ENCODE measurements around the gene TULP4.
"Not testable (repeated sequence)": the region's sequence is repeated elsewhere in the genome, so short reads cannot be mapped to it uniquely, and the experiment has no call there.

Gene TULP4

DNA sequence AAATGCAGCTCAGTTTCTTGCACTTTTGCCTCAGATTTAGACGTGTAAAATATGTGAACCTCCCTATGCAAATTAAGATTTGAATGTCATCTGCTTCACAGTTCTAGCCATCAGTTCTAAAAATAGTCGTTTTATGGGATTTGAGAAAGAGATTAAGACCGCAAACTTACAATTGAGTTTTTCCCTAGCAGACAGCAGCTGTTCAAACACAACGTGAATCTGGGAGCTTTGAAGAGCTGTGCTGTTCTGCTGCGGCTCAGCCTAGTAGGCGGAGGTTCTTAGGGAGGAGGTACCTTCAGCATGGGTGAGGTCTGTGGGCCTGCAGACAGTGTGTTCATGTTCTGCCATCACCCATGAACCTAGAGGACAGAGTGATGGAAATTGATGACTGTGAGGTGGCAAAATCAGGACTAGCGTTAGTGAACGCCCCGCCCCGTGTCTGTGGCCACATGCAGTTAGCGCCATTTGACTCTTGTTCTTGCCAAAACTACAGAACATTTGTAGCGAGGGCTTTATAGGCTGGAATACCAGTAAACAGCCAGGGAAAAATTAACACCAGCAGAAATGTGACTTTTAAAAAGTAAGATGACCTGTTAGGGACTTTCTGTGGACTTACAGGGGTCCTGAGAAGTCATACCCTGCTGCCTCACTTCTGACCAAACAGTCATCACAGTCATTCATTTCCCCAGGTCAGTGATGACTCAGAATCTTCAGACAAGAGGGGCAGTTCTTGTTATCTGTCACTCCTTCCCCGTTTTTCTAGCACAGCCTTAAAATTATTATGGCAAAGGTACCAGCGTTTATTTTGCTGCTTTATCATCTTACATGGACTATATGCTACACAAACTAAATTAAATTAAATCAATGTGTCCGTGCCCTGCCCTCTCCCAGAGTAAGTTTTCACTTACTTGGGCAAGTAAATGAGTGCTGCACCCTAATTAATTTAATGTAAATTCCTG, 163.4 kb downstream of the TULP4 start:
- no peak overlapping the region for H3K27ac ChIP-seq (ENCODE audit: low read length)
- H3K9ac ChIP-seq (ENCODE audit: low read length): no peak overlapping the region

DNA sequence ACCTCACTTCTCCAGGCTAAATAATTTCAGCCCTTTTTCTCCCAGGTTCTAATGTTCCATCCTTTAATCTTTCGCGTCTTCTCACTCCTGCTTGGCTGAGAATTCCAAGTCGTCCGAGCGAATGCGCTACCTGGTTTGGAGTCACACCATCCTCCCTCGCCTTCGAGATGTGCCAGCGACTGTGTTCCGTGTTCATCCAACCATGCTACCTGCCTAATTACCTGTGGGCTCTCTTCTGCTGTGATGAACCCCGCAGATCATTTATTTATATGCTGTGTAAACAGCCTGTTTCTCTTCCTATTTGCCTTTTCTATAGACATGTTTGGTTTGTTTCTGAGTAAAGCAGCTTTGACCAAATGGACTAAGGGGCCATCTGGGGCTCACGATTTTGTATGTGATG, 164.1 kb downstream of the TULP4 start:
- Histone ChIP-seq H3K4me1 (ENCODE audit: control insufficient read depth, low read depth, low read length) (no peaks in the 10 kb centered on the region), H3K27me3 (ENCODE audit: control insufficient read depth, insufficient read depth, low read length) (peaks cover 4% of the 10 kb centered on the region), H3K9ac (ENCODE audit: low read length) (no peak overlapping the region), H3K9me3 (ENCODE audit: control insufficient read depth, low read depth, low read length) (no peaks in the 10 kb centered on the region), H3K36me3 (ENCODE audit: control insufficient read depth, low read depth, low read length) (peaks cover 11% of the 10 kb centered on the region), H3K4me3 (ENCODE audit: low read length) (no peak overlapping the region), H3K27ac (ENCODE audit: low read length) (no peak overlapping the region)

More for the DNA sequence above, 163.4 kb downstream of the TULP4 start:
- Histone ChIP-seq H3K9me3 (ENCODE audit: control insufficient read depth, low read depth, low read length) (no peaks in the 10 kb centered on the region), H3K36me3 (ENCODE audit: control insufficient read depth, low read depth, low read length) (peaks cover 8% of the 10 kb centered on the region), H3K4me3 (ENCODE audit: low read length) (no peak overlapping the region), H3K4me1 (ENCODE audit: control insufficient read depth, low read depth, low read length) (peaks cover 3% of the 10 kb centered on the region), H3K27me3 (ENCODE audit: control insufficient read depth, insufficient read depth, low read length) (peaks cover 11% of the 10 kb centered on the region)

DNA sequence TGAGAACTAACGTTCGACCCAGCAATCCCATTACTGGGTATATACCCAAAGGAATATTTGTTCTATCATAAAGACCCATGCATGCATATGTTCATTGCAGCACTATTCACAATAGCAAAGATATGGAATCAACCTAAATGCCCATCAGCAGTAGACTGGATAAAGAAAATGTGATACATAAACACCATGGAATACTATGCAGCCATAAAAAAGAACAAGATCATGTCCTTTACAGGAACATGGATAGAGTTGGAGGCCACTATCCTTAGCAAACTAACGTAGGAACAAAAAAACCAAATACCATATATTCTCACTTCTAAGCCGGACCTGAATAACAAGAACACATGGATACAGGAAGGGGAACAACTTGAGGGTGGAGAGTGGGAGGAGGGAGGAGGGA, 165.5 kb downstream of the TULP4 start:
- not testable (repeated sequence) for H3K9ac ChIP-seq (ENCODE audit: low read length); H3K27me3 ChIP-seq (ENCODE audit: control insufficient read depth, insufficient read depth, low read length); H3K27ac ChIP-seq (ENCODE audit: low read length); H3K9me3 ChIP-seq (ENCODE audit: control insufficient read depth, low read depth, low read length); H3K4me3 ChIP-seq (ENCODE audit: low read length); H3K4me1 ChIP-seq (ENCODE audit: control insufficient read depth, low read depth, low read length)
- peaks cover 17% of the 10 kb centered on the region for H3K36me3 ChIP-seq (ENCODE audit: control insufficient read depth, low read depth, low read length)

DNA sequence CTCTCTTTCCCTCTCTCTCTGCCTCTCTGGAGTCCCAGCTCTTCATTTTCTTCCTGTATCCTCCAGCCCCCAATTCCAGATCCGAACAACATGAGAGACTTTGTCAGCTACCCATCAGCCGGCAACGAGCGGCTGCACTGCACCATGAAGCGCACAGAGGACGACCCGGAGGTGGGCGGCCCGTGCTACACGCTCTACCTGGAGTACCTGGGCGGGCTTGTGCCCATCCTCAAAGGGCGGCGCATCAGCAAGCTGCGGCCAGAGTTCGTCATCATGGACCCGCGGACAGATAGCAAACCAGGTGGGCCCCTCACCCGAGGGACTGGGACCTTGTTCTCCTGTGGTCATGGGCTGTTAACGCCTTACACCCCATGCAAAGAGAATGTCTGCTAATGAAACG, 168.7 kb downstream of the TULP4 start:
- Histone ChIP-seq H3K36me3 (ENCODE audit: control insufficient read depth, low read depth, low read length) (peaks cover 18% of the 10 kb centered on the region), H3K9me3 (ENCODE audit: control insufficient read depth, low read depth, low read length) (no peaks in the 10 kb centered on the region), H3K27ac (ENCODE audit: low read length) (no peak overlapping the region), H3K4me3 (ENCODE audit: low read length) (no peak overlapping the region), H3K9ac (ENCODE audit: low read length) (no peak overlapping the region), H3K4me1 (ENCODE audit: control insufficient read depth, low read depth, low read length) (no peaks in the 10 kb centered on the region), H3K27me3 (ENCODE audit: control insufficient read depth, insufficient read depth, low read length) (no peaks in the 10 kb centered on the region)

DNA sequence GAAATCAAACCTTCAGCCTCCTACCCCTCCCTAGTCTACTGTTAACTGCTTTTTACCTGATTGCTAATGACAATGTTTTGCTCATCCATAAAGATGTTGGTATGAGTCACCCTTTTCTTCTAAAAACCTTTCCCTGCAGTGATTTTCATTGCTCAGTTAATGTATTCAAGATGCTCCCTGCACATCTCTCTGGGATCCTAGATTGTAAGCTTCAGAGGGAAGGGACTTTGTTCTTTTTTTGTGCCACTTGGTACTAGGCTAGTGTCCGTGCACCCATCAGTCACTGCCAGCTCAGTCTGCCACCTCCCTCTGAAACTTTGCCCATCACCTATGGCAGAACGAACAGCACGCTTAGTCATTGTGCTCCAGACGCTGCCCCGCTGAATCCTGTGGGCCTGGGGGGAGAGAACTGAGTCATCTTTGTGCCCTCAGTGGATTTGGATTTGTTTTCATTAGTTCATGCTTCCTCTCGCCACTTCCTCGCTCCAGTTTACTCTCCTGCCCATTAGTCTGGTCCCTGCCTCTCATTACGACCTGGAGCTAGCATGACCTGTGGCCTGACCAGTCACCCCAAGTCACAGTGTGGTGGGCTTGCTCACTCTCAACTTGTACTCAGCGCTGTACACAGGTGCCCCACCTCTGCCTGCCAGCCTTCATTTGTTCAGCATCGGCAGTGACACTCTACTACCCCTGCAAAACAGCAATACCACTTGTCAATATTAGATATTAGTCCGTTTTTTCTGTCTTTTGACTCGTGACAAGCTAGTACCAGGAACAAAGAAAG, 169.6 kb downstream of the TULP4 start:
- H3K9ac ChIP-seq (ENCODE audit: low read length): no peak overlapping the region
- H3K4me3 ChIP-seq (ENCODE audit: low read length): no peak overlapping the region
- H3K36me3 ChIP-seq (ENCODE audit: control insufficient read depth, low read depth, low read length): peaks cover 18% of the 10 kb centered on the region
- no peaks in the 10 kb centered on the region for H3K9me3 ChIP-seq (ENCODE audit: control insufficient read depth, low read depth, low read length)
- no peaks in the 10 kb centered on the region for H3K4me1 ChIP-seq (ENCODE audit: control insufficient read depth, low read depth, low read length)
- no peaks in the 10 kb centered on the region for H3K27me3 ChIP-seq (ENCODE audit: control insufficient read depth, insufficient read depth, low read length)
- no peak overlapping the region for H3K27ac ChIP-seq (ENCODE audit: low read length)

DNA sequence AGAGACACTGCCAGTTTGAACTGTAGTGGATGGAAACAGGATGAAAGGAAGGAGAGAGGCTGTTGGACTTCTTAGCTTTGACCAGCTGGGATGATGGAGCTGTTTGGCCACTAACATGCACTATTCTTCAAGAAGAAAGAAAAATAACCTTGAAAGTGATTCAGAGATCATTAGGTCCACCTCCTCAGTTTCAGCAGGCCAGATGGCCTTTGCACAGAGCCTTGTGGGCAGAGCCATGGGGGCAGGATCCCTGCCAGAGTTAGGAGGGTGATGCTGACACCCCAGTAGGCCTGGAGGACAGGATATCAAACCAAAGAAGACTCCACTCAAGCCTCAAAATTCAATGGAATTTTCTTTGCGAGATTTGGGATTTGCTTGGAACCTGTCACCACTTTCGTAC, 173.2 kb downstream of the TULP4 start:
- Histone ChIP-seq H3K36me3 (ENCODE audit: control insufficient read depth, low read depth, low read length) (peaks cover 11% of the 10 kb centered on the region), H3K4me3 (ENCODE audit: low read length) (no peak overlapping the region), H3K4me1 (ENCODE audit: control insufficient read depth, low read depth, low read length) (no peaks in the 10 kb centered on the region), H3K27me3 (ENCODE audit: control insufficient read depth, insufficient read depth, low read length) (no peaks in the 10 kb centered on the region), H3K9me3 (ENCODE audit: control insufficient read depth, low read depth, low read length) (no peaks in the 10 kb centered on the region), H3K27ac (ENCODE audit: low read length) (no peak overlapping the region), H3K9ac (ENCODE audit: low read length) (no peak overlapping the region)

DNA sequence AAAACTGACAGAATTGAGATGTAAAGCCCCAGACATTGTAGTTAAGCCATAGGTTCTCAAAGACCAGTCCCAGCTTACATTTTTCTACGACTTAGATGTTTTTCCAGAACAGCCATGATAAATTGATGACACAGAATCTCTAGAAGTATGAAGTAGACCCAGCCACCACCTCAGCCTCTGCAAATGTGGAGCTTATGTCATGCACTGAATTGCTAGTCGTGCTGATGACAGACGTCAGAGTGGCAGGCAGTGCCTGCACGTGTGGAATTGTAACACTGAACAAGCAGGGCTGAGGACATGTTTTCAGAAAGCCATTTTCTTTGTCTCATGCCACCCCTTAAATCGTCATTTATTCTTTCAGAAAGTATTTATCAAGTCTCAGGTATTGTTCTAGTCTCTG, 175.2 kb downstream of the TULP4 start:
- no peak overlapping the region for H3K4me3 ChIP-seq (ENCODE audit: low read length)
- H3K9me3 ChIP-seq (ENCODE audit: control insufficient read depth, low read depth, low read length): no peaks in the 10 kb centered on the region
- no peaks in the 10 kb centered on the region for H3K27me3 ChIP-seq (ENCODE audit: control insufficient read depth, insufficient read depth, low read length)
- H3K4me1 ChIP-seq (ENCODE audit: control insufficient read depth, low read depth, low read length): no peaks in the 10 kb centered on the region
- H3K36me3 ChIP-seq (ENCODE audit: control insufficient read depth, low read depth, low read length): peaks cover 3% of the 10 kb centered on the region
- no peak overlapping the region for H3K9ac ChIP-seq (ENCODE audit: low read length)
- H3K27ac ChIP-seq (ENCODE audit: low read length): no peak overlapping the region

DNA sequence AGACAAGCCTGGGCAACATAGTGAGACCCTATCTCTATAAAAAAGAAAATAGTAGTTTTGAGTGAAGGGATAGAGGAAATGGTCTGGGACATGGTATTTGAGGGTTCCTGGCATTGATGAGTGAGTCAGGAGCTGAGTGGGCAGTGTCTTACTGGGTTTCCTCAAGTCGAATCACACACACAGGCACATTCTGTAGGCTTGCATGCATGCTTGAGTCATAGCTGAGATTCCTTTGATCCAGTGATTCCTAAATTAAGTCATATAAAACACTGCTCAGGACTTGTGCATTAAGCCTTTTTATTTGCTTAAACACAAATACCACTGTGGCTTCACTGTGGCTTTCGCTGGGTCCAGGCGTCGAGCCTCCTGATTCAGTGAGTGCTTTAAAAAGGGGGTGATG, 175.8 kb downstream of the TULP4 start:
- Histone ChIP-seq H3K9ac (ENCODE audit: low read length) (no peak overlapping the region), H3K4me1 (ENCODE audit: control insufficient read depth, low read depth, low read length) (no peaks in the 10 kb centered on the region), H3K9me3 (ENCODE audit: control insufficient read depth, low read depth, low read length) (no peaks in the 10 kb centered on the region), H3K4me3 (ENCODE audit: low read length) (no peak overlapping the region), H3K36me3 (ENCODE audit: control insufficient read depth, low read depth, low read length) (no peaks in the 10 kb centered on the region), H3K27me3 (ENCODE audit: control insufficient read depth, insufficient read depth, low read length) (no peaks in the 10 kb centered on the region), H3K27ac (ENCODE audit: low read length) (no peak overlapping the region)

DNA sequence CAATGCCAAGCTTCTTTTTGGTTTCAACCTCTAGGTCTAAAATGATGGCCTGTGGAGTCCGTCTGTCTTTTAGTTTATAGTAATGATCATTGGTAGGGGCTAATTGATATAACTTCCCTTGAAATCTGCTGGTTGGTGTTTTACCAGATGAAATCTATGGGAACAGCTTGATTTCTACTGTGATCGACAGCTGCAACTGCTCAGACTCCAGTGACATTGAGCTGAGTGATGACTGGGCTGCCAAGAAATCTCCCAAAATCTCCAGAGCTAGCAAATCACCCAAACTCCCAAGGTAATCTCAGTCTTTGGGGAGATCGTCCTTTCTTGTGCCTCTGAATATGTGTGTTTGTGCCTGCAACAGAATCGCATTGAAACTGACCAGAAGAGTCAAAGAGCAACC, 177.2 kb downstream of the TULP4 start:
- H3K36me3 ChIP-seq (ENCODE audit: control insufficient read depth, low read depth, low read length): no peaks in the 10 kb centered on the region
- H3K4me3 ChIP-seq (ENCODE audit: low read length): no peak overlapping the region
- no peak overlapping the region for H3K9ac ChIP-seq (ENCODE audit: low read length)
- H3K27ac ChIP-seq (ENCODE audit: low read length): no peak overlapping the region
- no peaks in the 10 kb centered on the region for H3K27me3 ChIP-seq (ENCODE audit: control insufficient read depth, insufficient read depth, low read length)
- no peaks in the 10 kb centered on the region for H3K9me3 ChIP-seq (ENCODE audit: control insufficient read depth, low read depth, low read length)
- no peaks in the 10 kb centered on the region for H3K4me1 ChIP-seq (ENCODE audit: control insufficient read depth, low read depth, low read length)

DNA sequence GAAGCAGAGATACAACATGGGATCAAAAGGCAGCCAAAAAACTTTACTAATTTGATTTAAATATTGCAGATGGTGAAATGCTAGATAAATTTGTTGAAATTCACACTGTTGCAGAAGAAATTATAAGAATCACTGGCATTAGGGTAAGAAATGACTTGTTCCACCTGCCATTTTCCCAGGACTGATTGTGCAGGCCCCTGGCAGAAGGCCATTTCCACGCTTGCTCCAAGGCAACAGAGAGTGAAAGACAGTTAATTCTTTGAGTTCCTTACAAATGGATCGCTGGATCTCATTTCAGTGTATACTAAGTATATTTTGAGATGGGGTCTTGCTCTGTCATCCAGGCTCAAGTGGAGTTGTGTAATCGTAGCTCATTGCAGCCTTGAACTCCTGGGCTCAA, 180.6 kb downstream of the TULP4 start:
- no peaks in the 10 kb centered on the region for H3K27me3 ChIP-seq (ENCODE audit: control insufficient read depth, insufficient read depth, low read length)
- H3K4me3 ChIP-seq (ENCODE audit: low read length): no peak overlapping the region
- H3K4me1 ChIP-seq (ENCODE audit: control insufficient read depth, low read depth, low read length): no peaks in the 10 kb centered on the region
- H3K36me3 ChIP-seq (ENCODE audit: control insufficient read depth, low read depth, low read length): no peaks in the 10 kb centered on the region
- H3K9me3 ChIP-seq (ENCODE audit: control insufficient read depth, low read depth, low read length): no peaks in the 10 kb centered on the region
- H3K27ac ChIP-seq (ENCODE audit: low read length): no peak overlapping the region
- no peak overlapping the region for H3K9ac ChIP-seq (ENCODE audit: low read length)

DNA sequence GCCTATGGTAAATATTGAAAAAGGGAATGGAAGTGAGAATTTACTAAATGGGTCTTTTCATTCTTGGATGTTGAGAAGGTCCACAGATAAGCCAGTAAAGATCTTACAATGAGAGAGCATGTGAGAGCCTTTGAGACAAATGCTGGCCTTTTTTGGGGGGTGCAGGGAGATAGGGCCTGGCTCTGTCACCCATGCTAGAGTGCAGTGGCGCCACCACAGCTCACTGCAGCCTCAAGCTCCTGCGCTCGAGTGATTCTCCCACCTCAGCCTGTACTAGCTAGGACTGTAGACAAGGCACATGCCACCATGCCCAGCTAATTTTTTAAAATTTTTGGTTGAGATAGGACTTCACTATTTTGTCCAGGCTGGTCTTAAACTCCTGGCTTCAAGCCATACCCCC, 184.4 kb downstream of the TULP4 start:
- Histone ChIP-seq H3K27me3 (ENCODE audit: control insufficient read depth, insufficient read depth, low read length) (no peaks in the 10 kb centered on the region), H3K9ac (ENCODE audit: low read length) (no peak overlapping the region), H3K9me3 (ENCODE audit: control insufficient read depth, low read depth, low read length) (no peaks in the 10 kb centered on the region), H3K4me3 (ENCODE audit: low read length) (no peak overlapping the region), H3K36me3 (ENCODE audit: control insufficient read depth, low read depth, low read length) (peaks cover 17% of the 10 kb centered on the region), H3K4me1 (ENCODE audit: control insufficient read depth, low read depth, low read length) (no peaks in the 10 kb centered on the region), H3K27ac (ENCODE audit: low read length) (no peak overlapping the region)

Data from iPS-18a (cell line).